Transverse colon (tissue), 4 donors: ENCODE results near the gene COX10. TPM values are rescaled to one million over a fixed set of nuclear protein-coding genes. Genes with fewer than 3 reads are reported as not detected.
"Not testable (repeated sequence)": the region's sequence is repeated elsewhere in the genome, so short reads cannot be mapped to it uniquely, and the experiment has no call there.

Source experiments
- DNase-seq: peaks from one replicate; pipeline ENCODE4 v3.0.0-alpha.2; 2019
- H3K27ac ChIP-seq, 4 donors: fragments of 200-600 bp; sonication (generic); 2 replicates each; pipeline ENCODE4 v1.5.1; 2016 to 2018; ENCODE audit warnings: inconsistent platforms in 4 of 4
- H3K27me3 ChIP-seq: fragments of 200-600 bp; sonication (generic); 2 replicates; pipeline ENCODE4 v1.5.1; 2017; ENCODE audit warnings: inconsistent platforms
- H3K36me3 ChIP-seq, 4 donors: fragments of 200-600 bp; sonication (generic); 2 replicates each; pipeline ENCODE4 v1.5.1; 2017 to 2019; ENCODE audit warnings: inconsistent platforms in 4 of 4
- H3K4me1 ChIP-seq, 4 donors: fragments of 200-600 bp; sonication (generic); 2 replicates each; pipeline ENCODE4 v1.5.1; 2017 to 2020; ENCODE audit warnings: inconsistent platforms in 4 of 4
- H3K4me3 ChIP-seq, 4 donors: fragments of 200-600 bp; sonication (generic); 1 replicate in 1 of 4; 2 replicates in 3 of 4; pipeline versions ENCODE4 v1.5.1 to v1.6.1; 2017 to 2019; ENCODE audit warnings: inconsistent platforms in 4 of 4
- H3K9me3 ChIP-seq, 2 donors: fragments of 200-600 bp; sonication (generic); 2 replicates each; pipeline ENCODE4 v1.5.1; 2017 to 2019; ENCODE audit warnings: inconsistent platforms in 2 of 2
- EP300 ChIP-seq: sonication (generic); formaldehyde crosslinking; IDR thresholded peaks from one replicate; pipeline ENCODE4 v1.6.1; 2017; ENCODE audit warnings: antibody characterized with exemption, low read depth
- POLR2A ChIP-seq: fragments of 450-650 bp; IDR thresholded peaks from one replicate; pipeline ENCODE4 v1.6.1; 2016; ENCODE audit warnings: antibody characterized with exemption, mild to moderate bottlenecking, moderate library complexity
- POLR2AphosphoS5 ChIP-seq, 3 donors: sonication (generic); formaldehyde crosslinking; IDR thresholded peaks; one replicate each; pipeline ENCODE4 v1.6.1; 2016; ENCODE audit warnings: antibody characterized with exemption in 3 of 3
- WGBS, 2 donors: methylation state at CpG; one replicate each; pipeline ENCODE4 v1.1.5; 2018; ENCODE audit warnings: low coverage in 1 of 2; 5-methylcytosine and 5-hydroxymethylcytosine counted together
- in situ Hi-C, 4 donors: fragments of 200-750 bp; cut with MboI; loops; one replicate each; pipeline versions ENCODE4 v1.15.0 to v1.15.1; 2017; ENCODE audit warnings: low sequenced_read_pairs in 3 of 4, low pct_ligation_motif_present in 1 of 4, low pct_unique_long_range_greater_than_20kb in 1 of 4
- intact Hi-C: fragments of 100-400 bp; cut with DNase I; formaldehyde crosslinking; loops from one replicate; pipeline ENCODE4 v1.15.1; 2023; ENCODE audit warnings: low total_unique reads
- total RNA-seq, 4 donors: library from RNA; depleted of rRNA; stranded (reverse); fragments of >200 nt; gene quantifications; one replicate each; pipeline ENCODE4 v1.1.0, GENCODE V29; 2016
- TF ChIP-seq, protein P1 (sequence below), 5 experiments: fragments of 200-600 bp in 3 of 5; fragments of 450-650 bp in 2 of 5; sonication (generic) in 3 of 5; IDR thresholded peaks; 1 replicate in 2 of 5; 2 replicates in 3 of 5; pipeline ENCODE4 v1.5.1; 2016 to 2017; ENCODE audit warnings: antibody characterized with exemption in 5 of 5, inconsistent platforms in 3 of 5, mild to moderate bottlenecking in 2 of 5, moderate library complexity in 1 of 5

The COX10 gene
- total RNA-seq, 4 donors from 2014 or later, result 48.9 to 61.9 (median 53.5) TPM

DNA sequence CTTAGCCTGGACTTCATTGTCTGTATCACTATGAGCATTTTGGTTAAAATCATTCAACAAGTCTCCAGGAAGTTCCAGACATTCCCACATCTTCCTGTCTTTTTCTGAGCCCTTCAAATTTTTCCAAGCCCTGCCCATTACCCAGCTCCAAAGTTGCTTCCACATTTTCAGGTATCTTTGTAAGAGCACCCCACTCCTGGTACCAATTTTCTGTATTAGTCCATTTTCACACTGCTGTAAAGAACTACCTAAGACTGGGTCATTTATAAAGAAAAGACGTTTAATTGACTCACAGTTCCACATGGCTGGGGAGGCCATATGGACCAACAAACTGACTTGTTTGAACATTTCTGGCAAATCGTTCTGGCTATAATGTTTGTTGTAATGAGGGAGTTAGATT is 100.0 kb downstream of the COX10 start:
- peaks cover 0 to 3% (median 0%) of the 10 kb centered on the region in 4 donors for H3K4me1 ChIP-seq
- no peak for DNase-seq
- H3K27me3 ChIP-seq, result no peaks in the 10 kb centered on the region
- no peak overlapping the region for H3K4me3 ChIP-seq
- no peak overlapping the region for H3K27ac ChIP-seq
- in situ Hi-C loops, result no loop called here
- H3K9me3 ChIP-seq, result peaks cover 10 to 12% of the 10 kb centered on the region in 2 donors
- TF ChIP-seq POLR2A (no peak), EP300 (no peak), POLR2AphosphoS5 (IDR thresholded peaks at IDR 0.05) (no peak)
- TF ChIP-seq, protein P1, sequence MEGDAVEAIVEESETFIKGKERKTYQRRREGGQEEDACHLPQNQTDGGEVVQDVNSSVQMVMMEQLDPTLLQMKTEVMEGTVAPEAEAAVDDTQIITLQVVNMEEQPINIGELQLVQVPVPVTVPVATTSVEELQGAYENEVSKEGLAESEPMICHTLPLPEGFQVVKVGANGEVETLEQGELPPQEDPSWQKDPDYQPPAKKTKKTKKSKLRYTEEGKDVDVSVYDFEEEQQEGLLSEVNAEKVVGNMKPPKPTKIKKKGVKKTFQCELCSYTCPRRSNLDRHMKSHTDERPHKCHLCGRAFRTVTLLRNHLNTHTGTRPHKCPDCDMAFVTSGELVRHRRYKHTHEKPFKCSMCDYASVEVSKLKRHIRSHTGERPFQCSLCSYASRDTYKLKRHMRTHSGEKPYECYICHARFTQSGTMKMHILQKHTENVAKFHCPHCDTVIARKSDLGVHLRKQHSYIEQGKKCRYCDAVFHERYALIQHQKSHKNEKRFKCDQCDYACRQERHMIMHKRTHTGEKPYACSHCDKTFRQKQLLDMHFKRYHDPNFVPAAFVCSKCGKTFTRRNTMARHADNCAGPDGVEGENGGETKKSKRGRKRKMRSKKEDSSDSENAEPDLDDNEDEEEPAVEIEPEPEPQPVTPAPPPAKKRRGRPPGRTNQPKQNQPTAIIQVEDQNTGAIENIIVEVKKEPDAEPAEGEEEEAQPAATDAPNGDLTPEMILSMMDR (IDR thresholded peaks at IDR 0.05), result no peak
- intact Hi-C loops, result no loop called here
- peaks cover 0 to 8% (median 0%) of the 10 kb centered on the region in 4 donors for H3K36me3 ChIP-seq
- WGBS, 2 donors, result 89 to 100% methylated on average over 2 of the region's 2 CpGs

DNA sequence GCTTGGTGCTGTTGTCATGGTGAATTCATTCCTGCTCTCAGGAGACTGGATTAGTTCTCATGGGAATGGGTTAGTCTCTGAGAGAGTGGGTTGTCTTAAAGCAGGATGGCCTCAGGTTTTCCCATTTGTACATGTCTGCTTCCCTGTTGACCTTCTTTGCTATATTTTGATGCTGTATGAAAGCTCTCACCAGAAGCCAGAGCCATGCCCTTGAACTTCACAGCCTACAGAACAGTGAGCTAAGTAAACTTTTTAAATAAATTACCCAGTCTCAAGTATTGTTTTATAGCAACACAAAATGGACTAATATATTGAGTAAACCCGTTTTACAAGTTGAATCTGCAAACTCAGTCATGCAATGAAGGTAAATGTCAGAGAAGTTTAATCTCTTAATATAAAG is 100.6 kb downstream of the COX10 start:
- no peak for DNase-seq
- peaks cover 0 to 3% (median 0%) of the 10 kb centered on the region in 4 donors for H3K4me1 ChIP-seq
- H3K27ac ChIP-seq, result no peak overlapping the region
- no peaks in the 10 kb centered on the region for H3K27me3 ChIP-seq
- intact Hi-C loops, result no loop called here
- peaks cover 10 to 12% of the 10 kb centered on the region in 2 donors for H3K9me3 ChIP-seq
- peaks cover 0 to 8% (median 0%) of the 10 kb centered on the region in 4 donors for H3K36me3 ChIP-seq
- in situ Hi-C loops, result no loop called here
- no peak for TF ChIP-seq POLR2AphosphoS5 (IDR thresholded peaks at IDR 0.05)
- TF ChIP-seq, protein P1 (IDR thresholded peaks at IDR 0.05), result no peak
- no peak for TF ChIP-seq POLR2A
- TF ChIP-seq EP300, result no peak
- WGBS, 2 donors, result 71 to 91% methylated on average over 1 of the region's 1 CpG
- H3K4me3 ChIP-seq, result no peak overlapping the region

DNA sequence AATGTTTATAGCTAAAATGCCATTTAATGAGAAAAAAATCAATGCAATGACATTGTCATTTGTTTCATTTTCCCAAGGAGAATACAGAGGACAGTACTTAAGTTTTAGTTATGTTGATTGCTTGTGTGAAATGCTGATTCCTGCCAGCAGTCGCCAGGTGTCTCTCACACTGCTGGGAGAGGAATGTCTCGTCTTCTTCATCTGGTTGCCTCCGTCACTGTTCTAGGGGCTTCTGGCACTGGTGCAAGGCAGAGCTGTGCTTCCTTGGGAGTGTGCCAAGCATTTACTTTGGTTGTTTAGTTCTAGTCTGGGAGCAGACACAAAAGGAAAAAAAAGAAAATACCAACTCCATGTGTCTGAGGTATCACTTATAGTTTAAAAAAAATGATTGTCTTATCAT is 107.7 kb downstream of the COX10 start:
- H3K36me3 ChIP-seq, intact Hi-C loops, H3K27me3 ChIP-seq, DNase-seq, in situ Hi-C loops, H3K9me3 ChIP-seq, H3K27ac ChIP-seq, H3K4me1 ChIP-seq, H3K4me3 ChIP-seq: not testable (repeated sequence)
- 60 to 67% methylated on average over 1 to 3 of the region's 3 CpGs for WGBS, 2 donors

DNA sequence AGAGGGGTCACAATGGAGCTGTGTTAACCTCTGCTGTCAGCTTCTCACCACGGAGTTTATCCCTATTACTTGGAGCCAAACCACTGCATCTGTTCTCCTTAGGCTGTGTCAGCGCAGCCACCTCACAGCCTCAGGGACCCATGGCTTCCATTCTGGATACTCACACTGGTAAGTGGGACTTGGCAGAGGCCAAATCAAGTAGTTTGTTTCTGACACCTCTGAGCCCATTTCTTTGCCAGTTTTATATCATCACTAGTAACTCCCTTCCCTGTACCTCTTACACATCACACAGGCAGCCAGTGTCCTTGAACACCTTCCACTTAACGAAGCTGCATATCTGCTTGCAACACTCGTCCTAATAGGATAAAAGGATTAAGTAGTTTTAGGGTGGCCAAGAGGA is 108.5 kb downstream of the COX10 start:
- in situ Hi-C loops, H3K27ac ChIP-seq, H3K9me3 ChIP-seq, H3K27me3 ChIP-seq, H3K36me3 ChIP-seq, intact Hi-C loops, H3K4me3 ChIP-seq, H3K4me1 ChIP-seq, DNase-seq: not testable (repeated sequence)
- WGBS, 2 donors, result no CpG with 5 or more reads among the region's 4 CpGs

- in situ Hi-C loops, result not testable (repeated sequence)
- 67% methylated on average over 1 of the region's 1 CpG; no CpG with 5 or more reads in 1 of the 2 donors for WGBS, 2 donors
These were observed 110.6 kb downstream of the COX10 start for GRCh38 chr17:14179951-14180350.

GRCh38 chr17:14182084-14182483 is 112.8 kb downstream of the COX10 start:
- in situ Hi-C loops, H3K4me1 ChIP-seq, H3K36me3 ChIP-seq, intact Hi-C loops, H3K27me3 ChIP-seq, H3K9me3 ChIP-seq, DNase-seq, H3K4me3 ChIP-seq, H3K27ac ChIP-seq: not testable (repeated sequence)
- WGBS, 2 donors, result 77 to 97% methylated on average over 2 to 6 of the region's 6 CpGs

More at GRCh38 chr17:14179951-14180350, 110.6 kb downstream of the COX10 start:
- H3K4me1 ChIP-seq, H3K27ac ChIP-seq, intact Hi-C loops, H3K4me3 ChIP-seq, DNase-seq, H3K9me3 ChIP-seq, H3K27me3 ChIP-seq, H3K36me3 ChIP-seq: not testable (repeated sequence)

- H3K27me3 ChIP-seq, H3K9me3 ChIP-seq, H3K4me3 ChIP-seq, DNase-seq, H3K27ac ChIP-seq, in situ Hi-C loops, intact Hi-C loops, H3K36me3 ChIP-seq, H3K4me1 ChIP-seq: not testable (repeated sequence)
- WGBS, 2 donors, result 90% methylated on average over 4 of the region's 5 CpGs; no CpG with 5 or more reads in 1 of the 2 donors
These were observed 115.2 kb downstream of the COX10 start for GRCh38 chr17:14184536-14184935.

DNA sequence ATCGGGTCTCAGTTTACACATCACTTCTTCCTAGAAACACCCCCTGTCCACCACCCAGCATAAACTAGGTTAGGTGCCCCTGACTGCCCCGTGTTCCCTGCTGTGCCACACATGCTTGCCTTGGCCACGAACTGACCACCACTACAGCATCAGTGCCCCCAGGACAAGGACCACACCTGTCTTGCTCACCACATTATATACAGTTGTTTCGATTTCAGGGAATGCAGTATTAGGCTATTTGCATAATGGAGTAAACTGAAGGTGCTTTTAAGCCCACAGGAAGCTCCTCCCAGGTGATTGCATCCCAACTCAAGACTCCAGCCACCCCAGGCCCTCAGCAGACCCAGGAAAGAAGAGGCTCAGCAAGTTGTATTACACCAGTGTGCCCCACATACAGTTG is 117.1 kb downstream of the COX10 start:
- intact Hi-C loops, H3K9me3 ChIP-seq, H3K36me3 ChIP-seq, H3K4me3 ChIP-seq, H3K4me1 ChIP-seq, H3K27ac ChIP-seq, DNase-seq, in situ Hi-C loops, H3K27me3 ChIP-seq: not testable (repeated sequence)
- 100% methylated on average over 1 of the region's 4 CpGs; no CpG with 5 or more reads in 1 of the 2 donors for WGBS, 2 donors

DNA sequence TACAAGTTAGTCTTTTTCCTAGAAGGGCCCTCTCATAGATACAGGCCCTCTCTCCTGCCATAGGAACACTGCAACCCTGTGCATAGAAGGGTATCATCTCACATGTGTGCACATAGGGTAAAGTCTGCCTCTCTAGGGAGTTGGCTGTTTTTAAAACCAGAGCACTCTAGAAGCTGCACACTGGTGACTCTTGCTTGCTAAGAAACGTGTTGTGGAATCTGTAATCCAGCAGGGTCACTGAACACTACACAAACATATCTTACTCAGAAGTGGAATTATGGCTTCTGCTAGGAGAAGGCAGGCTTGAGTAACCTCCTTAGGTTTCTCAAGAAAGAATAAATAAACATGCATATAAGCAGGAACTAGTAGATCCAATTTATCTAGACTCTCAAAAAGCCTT is 121.5 kb downstream of the COX10 start:
- in situ Hi-C loops, H3K4me3 ChIP-seq, H3K27me3 ChIP-seq, H3K9me3 ChIP-seq, H3K36me3 ChIP-seq, H3K27ac ChIP-seq, H3K4me1 ChIP-seq, DNase-seq, intact Hi-C loops: not testable (repeated sequence)
- WGBS, 2 donors, result 63% methylated on average over 1 of the region's 1 CpG; no CpG with 5 or more reads in 1 of the 2 donors
